Pulmonary artery endothelial cell (primary cell): ENCODE data around the gene KCNAB2. TPM values are rescaled to one million over a fixed set of nuclear protein-coding genes. Genes with fewer than 3 reads are reported as not detected.
"Not testable (repeated sequence)": the region's sequence is repeated elsewhere in the genome, so short reads cannot be mapped to it uniquely, and the experiment has no call there.

Experiments
- DNase-seq: peaks from one replicate; pipeline ENCODE4 v3.0.0-alpha.2; 2011; ENCODE audit warnings: low read depth, low spot score
- total RNA-seq: library from RNA; depleted of rRNA; stranded (reverse); fragments of >200 nt; gene quantifications from 2 replicates; pipeline ENCODE4 v1.2.3, GENCODE V29; 2014

KCNAB2 gene
- total RNA-seq, 1 donor from 2014 or later, result 3.5 TPM

- no peak for DNase-seq
Observed at GRCh38 chr1:6009120-6010040, 36.3 kb upstream of the KCNAB2 start.

DNA sequence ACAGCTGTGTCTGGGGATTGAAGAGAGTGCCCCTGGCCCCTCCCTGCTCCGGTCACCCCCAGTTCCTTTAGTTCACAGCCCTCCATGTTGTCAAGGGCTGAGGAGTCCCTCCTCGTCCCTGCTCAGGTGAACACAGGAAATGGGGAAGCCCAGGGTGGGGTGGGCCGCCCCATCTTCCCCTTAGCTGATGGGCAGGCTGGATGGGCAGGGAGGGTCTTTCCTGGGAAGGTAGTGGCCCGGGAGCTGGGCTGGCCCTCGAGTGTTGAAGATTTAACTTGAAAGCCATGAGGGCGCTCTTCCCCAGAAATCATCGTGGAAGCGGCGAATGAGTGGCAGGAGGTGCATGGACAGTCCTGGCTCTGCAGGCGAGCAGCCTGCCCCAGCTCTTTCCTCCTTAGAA lies 35.1 kb upstream of the KCNAB2 start:
- no peak for DNase-seq

DNA sequence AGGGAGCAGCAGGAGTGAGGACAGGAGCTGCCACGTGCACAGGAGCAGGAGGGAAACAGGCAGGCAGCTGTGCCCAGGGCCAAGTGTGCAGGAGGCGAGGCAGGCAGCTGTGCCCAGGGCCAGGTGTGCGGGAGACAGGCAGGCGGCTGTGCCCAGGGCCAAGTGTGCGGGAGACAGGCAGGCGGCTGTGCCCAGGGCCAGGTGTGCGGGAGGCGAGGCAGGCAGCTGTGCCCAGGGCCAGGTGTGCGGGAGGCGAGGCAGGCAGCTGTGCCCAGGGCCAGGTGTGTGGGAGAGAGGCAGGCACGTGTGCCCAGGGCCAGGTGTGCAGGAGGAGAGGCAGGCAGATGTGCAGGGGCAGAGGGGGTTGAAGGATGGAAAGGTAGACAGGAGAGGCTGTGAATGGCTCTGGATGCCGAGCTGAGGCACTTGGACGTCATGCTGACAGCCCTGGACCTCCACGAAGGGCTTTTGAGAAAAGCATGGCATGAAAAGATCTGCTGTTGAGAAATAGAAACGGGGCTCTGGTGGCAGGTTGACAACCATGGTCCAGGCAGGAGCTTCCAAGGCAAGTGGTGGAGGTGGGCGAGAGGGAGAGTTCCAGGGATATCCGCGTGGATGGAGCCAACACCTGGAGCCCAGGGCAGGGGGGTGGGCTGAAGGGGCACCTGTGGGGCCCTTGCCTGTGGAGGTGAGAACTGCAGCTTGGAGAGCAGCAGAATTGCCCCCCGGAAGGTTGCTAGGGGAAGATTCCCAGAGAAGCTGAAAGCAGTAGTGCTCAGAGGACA lies 34.3 kb upstream of the KCNAB2 start:
- no peak for DNase-seq

- DNase-seq, result no peak
Observed at GRCh38 chr1:6011946-6012258, 33.8 kb upstream of the KCNAB2 start.

GRCh38 chr1:6012529-6013318 lies 33.0 kb upstream of the KCNAB2 start:
- no peak for DNase-seq

DNA sequence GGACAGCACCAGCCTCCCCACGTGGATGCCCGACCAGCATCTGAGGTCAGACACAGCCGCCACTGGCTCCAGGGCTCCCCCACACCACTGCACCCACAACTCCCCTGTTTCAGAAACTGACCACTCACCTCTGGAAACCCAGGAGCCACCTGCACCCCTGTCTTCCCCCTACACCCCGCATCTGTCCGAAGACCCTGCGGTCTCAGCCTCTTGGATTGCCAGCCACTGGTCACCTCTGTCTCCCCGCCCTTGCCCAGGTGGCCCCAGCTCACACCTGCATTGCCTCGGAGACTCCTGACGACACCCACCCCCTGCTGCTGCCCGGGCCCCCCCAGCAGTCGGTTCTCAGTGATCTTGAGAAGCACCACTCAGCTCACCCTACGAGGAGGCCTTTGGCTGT lies 32.2 kb upstream of the KCNAB2 start:
- no peak for DNase-seq

- no peak for DNase-seq
Observed at GRCh38 chr1:6014130-6014999, 31.3 kb upstream of the KCNAB2 start.

DNA sequence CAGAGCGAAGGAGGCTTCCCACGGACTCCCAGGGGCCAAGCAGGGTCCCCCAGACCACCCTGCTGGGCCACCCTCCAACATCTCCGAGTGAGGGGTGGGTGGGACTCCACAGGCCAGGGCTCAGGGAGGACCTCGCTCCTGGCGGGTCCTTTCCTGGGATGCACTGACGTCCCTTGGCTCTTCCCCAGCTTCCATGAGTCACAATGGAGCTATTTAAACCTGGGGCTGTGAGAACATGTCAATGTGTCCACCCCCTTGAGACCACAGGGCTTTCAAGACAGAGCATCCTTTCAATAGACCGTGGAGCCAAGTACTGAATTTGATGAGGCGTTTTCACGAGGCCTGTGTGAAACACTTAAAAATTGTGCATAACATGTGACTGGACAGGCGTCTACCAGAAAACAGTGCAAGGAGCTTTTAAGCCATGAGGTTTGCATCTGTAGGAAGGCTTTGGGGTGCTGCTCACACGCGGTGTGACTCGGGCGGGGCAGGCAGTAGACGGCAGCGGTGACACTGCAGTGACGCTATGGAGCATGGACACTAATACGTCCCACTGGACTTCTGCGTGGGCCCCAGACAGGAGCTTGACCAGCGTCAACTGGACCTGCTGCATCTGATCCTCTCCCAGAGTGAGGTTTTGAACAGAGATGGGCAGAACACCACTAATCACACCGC lies 29.4 kb upstream of the KCNAB2 start:
- DNase-seq, result no peak

- not testable (repeated sequence) for DNase-seq
Observed at GRCh38 chr1:6017654-6018053, 28.0 kb upstream of the KCNAB2 start.

DNA sequence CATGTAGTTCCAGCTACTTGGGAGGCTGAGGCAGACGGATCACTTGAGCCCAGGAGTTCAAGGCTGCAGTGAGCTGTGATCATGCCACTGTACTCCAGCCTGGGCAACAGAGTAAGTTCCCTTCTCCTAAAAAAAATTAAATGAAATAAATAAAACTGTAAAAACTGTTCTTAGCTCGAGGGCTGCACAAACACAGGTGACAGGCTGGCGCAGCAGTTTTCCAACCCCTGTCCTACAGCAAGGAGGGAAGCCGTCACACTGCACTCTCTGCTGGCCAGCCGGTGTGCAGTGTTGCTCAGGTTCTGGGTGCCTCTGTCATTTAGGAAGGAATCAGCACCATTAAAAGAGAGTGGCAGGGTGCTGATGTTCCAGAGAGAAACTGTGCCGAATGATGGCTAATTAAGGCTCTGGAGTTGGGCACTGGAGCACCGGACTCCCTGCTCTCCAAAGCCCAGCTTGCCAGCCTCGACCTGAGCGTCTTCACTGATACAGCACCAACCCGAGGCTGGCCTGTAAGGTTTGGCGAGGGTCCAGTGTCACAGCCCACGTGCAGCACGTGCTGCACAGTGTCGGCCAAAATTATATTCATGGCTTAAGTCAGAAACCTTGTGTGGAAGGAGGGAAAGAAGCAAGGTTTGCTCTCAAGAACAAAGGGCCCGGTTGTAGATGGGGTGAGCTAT lies 26.4 kb upstream of the KCNAB2 start:
- no peak for DNase-seq

GRCh38 chr1:6022193-6022592 lies 23.5 kb upstream of the KCNAB2 start:
- no peak for DNase-seq

GRCh38 chr1:6023346-6023745 lies 22.3 kb upstream of the KCNAB2 start:
- DNase-seq, result no peak

- DNase-seq, result no peak
Observed at GRCh38 chr1:6024376-6024775, 21.3 kb upstream of the KCNAB2 start.

DNA sequence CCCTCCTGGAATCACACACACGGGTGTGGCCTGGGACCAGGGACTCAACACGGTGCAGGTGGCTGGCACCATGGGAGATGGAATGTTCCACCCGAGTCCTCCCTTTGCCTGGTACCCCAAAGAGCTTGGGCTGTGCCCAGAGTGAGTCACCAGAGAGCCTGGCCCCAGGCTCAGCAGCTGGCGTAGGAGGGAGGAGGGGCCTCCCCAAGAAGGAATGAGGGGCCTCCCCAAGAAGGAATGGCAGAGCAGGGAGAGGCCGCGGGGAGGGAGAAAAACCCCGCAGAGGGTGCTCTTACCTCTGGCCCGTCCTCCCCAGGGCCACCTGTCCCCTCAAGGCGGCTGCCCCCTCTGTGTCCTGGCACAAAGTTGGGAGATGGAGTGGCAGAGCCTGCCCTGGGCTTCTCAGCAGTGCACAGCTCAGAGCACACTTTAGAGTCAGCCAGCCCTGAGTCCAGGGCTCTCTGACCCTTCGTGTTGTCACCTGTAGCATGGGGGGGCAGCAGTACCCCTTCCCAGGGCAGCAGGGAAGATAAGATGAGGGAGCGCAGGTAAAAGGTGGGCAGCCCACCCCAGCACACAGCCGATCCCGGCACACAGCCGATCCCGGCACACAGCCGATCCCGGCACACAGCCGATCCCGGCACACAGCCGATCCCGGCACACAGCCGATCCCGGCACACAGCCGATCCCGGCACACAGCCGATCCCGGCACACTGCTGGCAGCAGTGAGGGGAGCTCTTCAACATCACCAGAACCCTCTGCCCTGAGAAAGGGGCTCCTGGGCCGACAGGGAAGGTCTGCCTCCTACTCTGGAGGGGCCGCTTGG lies 20.2 kb upstream of the KCNAB2 start:
- DNase-seq, result no peak

DNA sequence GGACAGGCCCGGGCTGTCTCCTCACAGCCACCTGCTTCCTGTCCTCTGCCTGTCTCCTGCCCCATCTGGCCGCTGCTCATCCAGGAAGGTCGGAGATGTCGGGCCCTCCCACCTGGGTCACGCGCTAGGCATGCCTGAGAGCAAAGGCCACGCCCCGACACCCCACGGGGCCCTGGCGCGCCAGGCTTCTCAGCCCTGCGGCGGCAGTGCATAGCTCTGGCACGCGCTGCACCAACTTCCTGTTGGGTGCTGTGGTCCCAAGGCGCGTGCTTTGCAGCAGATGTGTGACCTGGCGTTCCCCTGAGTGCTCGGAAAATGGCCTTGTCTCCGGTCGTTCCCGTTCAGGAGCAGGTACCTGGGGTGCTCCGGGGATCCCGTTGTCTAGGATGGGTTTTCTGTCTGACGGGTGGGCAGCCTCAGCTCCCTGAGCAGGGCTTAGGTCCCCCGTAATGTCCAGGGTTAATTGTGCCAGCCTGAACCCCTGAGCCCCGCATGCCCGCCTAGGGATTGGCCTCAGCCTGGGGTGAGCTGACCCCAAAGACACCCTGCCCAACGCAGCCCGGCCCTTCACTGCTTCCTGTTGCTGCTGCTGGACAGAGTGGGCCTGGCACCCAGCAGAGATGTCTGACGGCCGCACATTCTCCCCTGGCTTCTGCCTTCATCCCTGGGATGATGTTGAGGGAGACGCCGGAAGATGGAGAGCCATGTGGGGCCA lies 19.4 kb upstream of the KCNAB2 start:
- DNase-seq, result no peak

- DNase-seq, result no peak
Observed at GRCh38 chr1:6027591-6027990, 18.1 kb upstream of the KCNAB2 start.

- DNase-seq, result no peak
Observed at GRCh38 chr1:6028042-6028850, 17.4 kb upstream of the KCNAB2 start.
